HTR-8/SVneo (cell line): ENCODE results near the gene TRMT2A.

Source experiments
- DNase-seq: peaks from one replicate; pipeline ENCODE4 v3.0.0; 2011; ENCODE audit warnings: low spot score, mixed read lengths; ENCODE audit not compliant: insufficient read length
- FAIRE-seq: peaks from 2 replicates; lab custom pipeline; 2011; peaks lifted over from hg19 to GRCh38; lab: Jason Lieb, UNC

Gene TRMT2A

GRCh38 chr22:20107951-20108756 lies 8.9 kb downstream of the TRMT2A start:
- DNase-seq = no peak
- no peak for FAIRE-seq

GRCh38 chr22:20107471-20107901 lies 9.5 kb downstream of the TRMT2A start:
- DNase-seq = no peak
- no peak for FAIRE-seq

DNA sequence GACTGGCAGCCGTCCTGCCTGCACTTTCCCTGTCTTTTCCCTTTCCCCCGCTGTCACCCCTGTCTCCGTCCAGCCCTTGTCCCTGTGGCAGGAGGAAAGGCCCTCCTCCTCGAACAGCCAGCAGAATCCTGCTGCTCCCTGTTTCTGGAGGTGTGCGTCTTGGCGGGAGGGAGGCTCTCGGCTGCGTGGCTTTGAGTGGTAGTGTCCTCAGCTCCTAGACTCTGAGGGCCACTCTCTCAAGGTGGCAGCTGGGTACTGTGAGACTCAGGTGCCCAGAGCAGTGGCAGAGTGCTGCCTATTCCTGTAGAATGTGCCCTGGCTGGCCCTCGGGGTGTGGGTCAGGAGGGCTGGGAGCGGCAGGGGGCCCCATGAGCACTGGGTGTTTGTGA lies 10.2 kb downstream of the TRMT2A start:
- DNase-seq (no peak), FAIRE-seq (no peak)

DNA sequence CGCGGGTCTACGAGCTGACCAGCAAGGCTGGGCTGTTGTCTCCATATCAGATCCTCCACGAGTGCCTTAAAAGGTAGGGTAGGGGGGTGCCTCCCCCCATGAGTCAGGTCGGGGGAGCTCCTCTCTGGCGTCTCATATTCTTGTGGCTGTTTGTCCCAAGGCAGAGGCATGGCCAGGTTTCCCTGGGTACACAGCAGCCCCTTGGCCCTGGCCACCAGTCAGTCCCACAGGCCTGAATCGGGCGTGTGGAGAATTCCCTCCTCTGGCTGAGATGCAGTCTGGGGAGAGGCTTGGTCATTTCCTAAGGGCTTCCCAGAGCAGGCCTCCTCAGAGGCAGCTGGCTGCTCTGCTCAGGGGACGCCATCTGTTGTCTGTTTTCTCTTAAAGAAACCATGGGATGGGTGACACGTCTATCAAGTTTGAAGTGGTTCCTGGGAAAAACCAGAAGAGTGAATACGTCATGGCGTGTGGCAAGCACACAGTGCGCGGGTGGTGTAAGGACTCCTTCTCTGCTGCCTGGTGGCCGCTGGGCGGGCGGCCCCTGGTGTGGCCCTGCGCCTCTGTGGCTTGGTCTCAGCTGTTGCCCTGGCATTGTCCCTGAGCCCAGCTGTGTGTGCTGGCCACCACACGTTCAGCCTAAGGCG lies 10.7 kb downstream of the TRMT2A start:
- DNase-seq (no peak), FAIRE-seq (no peak)

GRCh38 chr22:20105456-20106204 lies 11.4 kb downstream of the TRMT2A start:
- DNase-seq = no peak
- FAIRE-seq = no peak

DNA sequence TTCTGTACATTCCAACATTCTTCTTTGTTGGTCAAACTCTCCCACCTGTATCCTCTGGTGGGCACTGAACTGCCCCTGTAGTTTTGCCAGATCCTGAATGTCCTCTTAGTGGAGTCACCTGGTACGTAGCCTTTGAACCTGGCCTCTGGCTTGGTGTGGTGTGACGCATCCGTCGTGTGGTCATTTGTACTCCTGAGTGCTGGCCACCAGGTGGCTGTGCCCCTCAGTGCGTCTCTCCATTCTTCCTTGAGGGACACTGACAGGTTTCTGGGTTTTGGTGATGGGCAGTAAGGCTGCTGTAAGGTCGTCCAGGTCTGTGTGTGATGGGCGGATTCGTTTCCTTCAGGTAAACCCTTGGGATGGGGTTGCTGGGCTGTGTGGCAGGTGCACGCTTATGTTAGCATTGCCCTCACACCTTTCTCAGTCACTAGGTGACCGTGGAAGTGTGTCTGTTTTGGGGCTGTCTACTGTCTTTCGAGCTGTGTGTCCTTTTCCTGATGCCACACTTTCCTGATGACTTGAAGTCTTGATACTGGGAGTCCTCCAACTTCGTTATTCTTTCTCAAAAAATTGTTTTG lies 14.7 kb downstream of the TRMT2A start:
- DNase-seq (no peak), FAIRE-seq (no peak)

GRCh38 chr22:20101638-20102037 lies 15.4 kb downstream of the TRMT2A start:
- FAIRE-seq (no peak), DNase-seq (no peak)

- no peak for DNase-seq
- no peak for FAIRE-seq
Measured at GRCh38 chr22:20099099-20099711, 17.8 kb downstream of the TRMT2A start.

DNA sequence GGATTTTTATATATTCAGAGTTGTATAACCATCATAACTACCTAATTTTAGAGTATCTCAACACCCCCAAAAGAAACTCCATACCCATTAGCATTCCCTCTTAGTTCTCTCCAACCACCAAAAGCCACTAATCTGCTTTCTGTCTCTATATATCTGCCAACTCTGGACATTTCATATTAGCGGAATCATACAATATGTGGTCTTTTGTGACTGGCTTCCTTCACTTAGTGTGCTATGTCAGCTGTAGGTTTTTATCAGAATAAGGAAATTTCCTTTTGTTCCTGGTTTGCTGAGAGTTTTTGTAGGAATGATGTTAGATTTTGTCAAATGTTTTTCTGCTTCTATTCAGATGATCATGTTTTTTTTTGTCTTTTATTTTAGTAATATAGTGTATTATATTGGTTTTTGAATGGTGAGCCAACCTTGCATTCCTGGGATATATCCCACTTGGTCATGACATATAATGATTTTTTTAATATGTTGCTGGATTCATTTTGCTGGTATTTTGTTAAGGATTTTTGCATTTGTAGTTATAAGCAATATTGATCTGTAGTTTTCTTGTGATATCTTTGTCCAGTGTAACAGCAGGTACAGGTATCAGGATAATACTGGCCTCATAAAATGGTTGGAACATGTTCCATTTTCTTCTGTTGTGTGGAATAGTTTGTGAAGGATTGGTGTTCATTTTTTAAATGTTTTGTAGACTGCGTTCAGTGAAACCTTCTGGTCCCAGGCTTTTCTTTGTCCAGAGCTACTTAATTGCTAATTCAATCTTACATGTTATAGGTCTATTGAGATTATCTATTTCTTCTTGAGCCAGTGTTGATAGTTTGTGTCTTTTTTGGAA lies 20.2 kb downstream of the TRMT2A start:
- no peak for FAIRE-seq
- no peak for DNase-seq

GRCh38 chr22:20095521-20095920 lies 21.5 kb downstream of the TRMT2A start:
- DNase-seq (no peak), FAIRE-seq (no peak)

GRCh38 chr22:20094197-20094807 lies 22.7 kb downstream of the TRMT2A start:
- DNase-seq = no peak
- FAIRE-seq = no peak

DNA sequence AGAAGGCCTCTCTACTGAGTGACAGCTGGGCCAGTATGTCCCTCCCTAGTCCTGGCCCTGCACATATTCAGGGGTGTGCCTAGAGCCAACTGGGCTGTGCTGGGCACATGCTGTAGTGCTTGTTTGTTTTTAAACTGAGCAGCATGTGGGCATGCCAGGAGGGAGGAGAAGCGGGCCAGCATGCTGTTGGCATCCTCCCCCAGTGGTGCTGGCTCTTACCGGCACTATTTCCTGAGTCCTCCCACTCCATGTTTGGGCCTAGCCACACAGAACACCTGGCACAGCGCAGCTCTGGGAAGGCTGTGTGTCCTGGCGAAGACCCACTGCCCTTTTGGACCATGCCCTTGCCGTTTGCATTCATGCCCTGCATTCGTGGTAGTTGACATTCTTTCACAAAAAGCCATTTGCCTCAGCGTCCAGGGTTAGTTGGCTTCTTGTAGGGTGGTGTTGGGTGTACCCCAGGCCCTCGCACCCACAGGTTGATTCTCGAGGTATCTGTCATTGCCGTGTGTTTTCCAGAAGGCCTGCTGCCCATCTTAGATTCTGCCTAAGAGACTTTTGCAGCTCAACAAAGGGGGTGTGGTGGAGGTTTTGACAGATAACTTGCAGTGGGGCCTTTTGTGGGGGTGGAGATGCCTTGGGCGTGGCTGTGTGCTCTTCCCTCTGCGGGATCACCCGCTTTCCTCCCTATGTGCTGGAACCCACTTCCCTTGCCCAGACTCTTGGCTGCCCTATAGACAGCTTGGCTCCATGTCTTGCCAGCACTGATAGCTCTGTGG lies 23.4 kb downstream of the TRMT2A start:
- DNase-seq = no peak
- FAIRE-seq = no peak

DNA sequence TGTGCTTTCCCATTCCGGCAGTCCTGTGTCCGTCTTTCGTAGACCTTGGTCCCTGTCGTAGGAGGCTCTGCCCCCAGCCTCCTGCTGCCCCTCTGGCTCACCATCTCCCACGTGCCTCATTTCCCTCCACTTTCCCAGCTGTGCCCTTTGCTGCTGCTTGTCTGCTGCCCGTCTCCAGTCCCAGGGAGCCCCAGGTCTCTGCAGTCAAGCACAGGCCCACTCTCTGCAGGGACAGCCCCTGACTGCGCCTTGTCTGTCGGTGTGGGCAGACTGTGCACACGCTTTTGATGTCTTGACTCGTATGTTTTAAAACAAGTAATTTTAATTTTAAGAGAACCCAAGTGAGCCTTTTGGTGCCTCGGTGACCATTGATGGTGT lies 24.6 kb downstream of the TRMT2A start:
- no peak for DNase-seq
- no peak for FAIRE-seq

DNA sequence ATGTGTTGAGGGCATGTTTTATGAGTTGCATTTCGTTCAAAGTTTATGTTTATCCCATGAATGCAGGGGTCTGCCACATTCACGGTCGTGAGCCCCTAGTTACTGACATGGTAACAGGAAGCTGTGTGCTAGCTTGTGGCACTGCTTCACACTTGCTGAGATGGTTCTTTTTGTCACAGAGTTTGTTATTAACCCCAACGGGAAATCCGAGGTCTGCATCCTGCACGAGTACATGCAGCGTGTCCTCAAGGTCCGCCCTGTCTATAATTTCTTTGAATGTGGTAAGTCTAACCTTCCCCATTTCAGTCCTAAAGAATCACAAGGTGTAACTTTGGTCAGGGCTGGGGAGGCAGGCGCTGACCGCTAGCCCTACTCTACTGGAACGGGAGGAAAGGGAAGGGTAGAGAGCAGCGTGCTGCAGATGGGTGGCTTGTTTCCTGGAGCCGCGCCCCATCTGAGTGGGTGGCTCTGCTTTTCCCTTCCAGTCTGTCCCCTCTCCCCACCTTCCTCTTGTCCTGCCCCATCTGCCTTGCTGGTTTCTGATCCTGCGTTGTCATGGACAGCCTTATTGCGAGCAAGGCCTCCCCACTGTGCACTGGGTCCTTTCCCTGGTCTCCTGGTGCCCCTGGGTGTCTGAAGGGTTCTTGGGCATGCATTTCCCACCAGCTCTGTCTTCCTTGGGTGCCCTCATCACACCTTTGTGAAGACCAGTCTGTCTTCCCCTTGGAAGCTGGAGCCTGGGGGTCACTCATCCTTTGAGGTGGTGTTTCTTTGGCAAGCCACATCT lies 25.1 kb downstream of the TRMT2A start:
- FAIRE-seq (no peak), DNase-seq (no peak)

DNA sequence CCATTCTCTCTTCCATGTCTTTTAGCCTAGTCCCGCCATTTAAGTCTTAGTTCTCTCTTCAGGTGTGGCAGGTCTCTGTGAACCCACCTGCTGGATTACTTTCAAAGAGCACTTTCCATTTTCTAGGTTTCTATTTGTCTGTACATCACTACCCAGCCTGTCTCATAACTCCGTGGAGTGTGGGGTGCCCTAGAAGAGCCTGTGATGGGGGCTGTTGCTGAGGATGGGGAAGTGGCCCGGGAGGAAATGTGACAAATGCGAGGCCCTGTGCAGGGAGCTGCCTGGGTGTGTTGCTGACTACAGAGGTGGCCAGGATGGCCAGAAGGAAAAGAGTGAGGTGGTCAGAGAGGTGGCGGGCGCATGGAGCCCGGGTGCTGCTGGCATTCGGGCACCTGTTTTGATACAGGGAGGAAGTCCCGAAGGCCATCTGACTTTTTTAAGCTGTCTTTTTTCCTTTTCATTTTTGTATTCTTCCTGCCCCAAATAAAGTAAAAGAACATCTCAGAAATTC lies 26.2 kb downstream of the TRMT2A start:
- FAIRE-seq (no peak), DNase-seq (no peak)

- FAIRE-seq = no peak
- DNase-seq = no peak
Measured at GRCh38 chr22:20089977-20090729, 26.9 kb downstream of the TRMT2A start.
